Fibroblast of lung (primary cell): ENCODE data around the gene NCAM2. TPM values are rescaled to one million over a fixed set of nuclear protein-coding genes. Genes with fewer than 3 reads are reported as not detected.

Experiments
- DNase-seq, 2 donors: peaks; one replicate each; pipeline versions ENCODE4 v3.0.0 to v3.0.0-alpha.2; 2010; ENCODE audit warnings: low read depth in 2 of 2
- H2AFZ ChIP-seq: 2 replicates; pipeline ENCODE4 v1.5.1; 2012; ENCODE audit warnings: low read length, control low read depth, inconsistent platforms
- H3K27ac ChIP-seq: 2 replicates; pipeline ENCODE4 v1.5.1; 2011; ENCODE audit warnings: low read length, control low read depth; ENCODE audit not compliant: insufficient read depth
- H3K27me3 ChIP-seq: 2 replicates; pipeline ENCODE4 v1.5.1; 2011; ENCODE audit warnings: mild to moderate bottlenecking, low read length; ENCODE audit not compliant: control insufficient read depth, insufficient read depth
- H3K36me3 ChIP-seq: 2 replicates; pipeline ENCODE4 v1.5.1; 2011; ENCODE audit warnings: low read length; ENCODE audit not compliant: control insufficient read depth, insufficient read depth
- H3K4me1 ChIP-seq: 2 replicates; pipeline ENCODE4 v1.5.1; 2011; ENCODE audit warnings: low read length; ENCODE audit not compliant: control insufficient read depth, insufficient read depth; ENCODE audit errors: extremely low read depth
- H3K4me2 ChIP-seq: 2 replicates; pipeline ENCODE4 v1.5.1; 2011; ENCODE audit warnings: low read length, control low read depth; ENCODE audit not compliant: insufficient read depth; ENCODE audit errors: extremely low read depth
- H3K4me3 ChIP-seq, 4 experiments: fragments of 200-600 bp in 1 of 4; sonication (generic) in 1 of 4; replicated peaks in 1 of 4; 2 replicates each; pipeline ENCODE4 v1.5.1; 2011 to 2016; ENCODE audit warnings: low read length in 4 of 4, low read depth in 3 of 4, mild to moderate bottlenecking in 3 of 4, control low read depth in 2 of 4, inconsistent platforms in 1 of 4, mixed read lengths in 1 of 4; ENCODE audit not compliant: insufficient read depth in 1 of 4; ENCODE audit errors: control extremely low read depth in 1 of 4
- H3K79me2 ChIP-seq: 2 replicates; pipeline ENCODE4 v1.5.1; 2012; ENCODE audit warnings: mild to moderate bottlenecking, low read length, inconsistent platforms; ENCODE audit not compliant: control insufficient read depth, insufficient read depth
- H3K9ac ChIP-seq: 2 replicates; pipeline ENCODE4 v1.5.1; 2011; ENCODE audit warnings: mild to moderate bottlenecking, low read length, control low read depth; ENCODE audit not compliant: insufficient read depth
- H3K9me3 ChIP-seq: 2 replicates; pipeline ENCODE4 v1.5.1; 2012; ENCODE audit warnings: low read depth, low read length; ENCODE audit not compliant: control insufficient read depth, insufficient read depth
- H4K20me1 ChIP-seq: 2 replicates; pipeline ENCODE4 v1.5.1; 2011; ENCODE audit warnings: low read length; ENCODE audit not compliant: control insufficient read depth, insufficient read depth; ENCODE audit errors: extremely low read depth
- EZH2 ChIP-seq: IDR thresholded peaks from 2 replicates; pipeline ENCODE4 v1.5.1; 2012; ENCODE audit warnings: low read length, control low read depth, mild to moderate bottlenecking; ENCODE audit errors: missing control alignments
- polyA plus RNA-seq, 2 donors: library from polyadenylated mRNA; depleted of rRNA in 1 of 2; stranded (reverse) in 1 of 2; unstranded in 1 of 2; fragments of >200 nt; gene quantifications; 2 replicates each; pipeline ENCODE4 v1.2.1, GENCODE V29; 2011 to 2012; ENCODE audit warnings: missing spikeins in 1 of 2
- total RNA-seq: library from RNA; depleted of rRNA; stranded (reverse); fragments of >200 nt; gene quantifications from 2 replicates; pipeline ENCODE4 v1.2.1, GENCODE V29; 2014
- TF ChIP-seq, protein P1 (sequence below), 2 donors: IDR thresholded peaks in 1 of 2; conservative IDR thresholded peaks in 1 of 2; 1 replicate in 1 of 2; 2 replicates in 1 of 2; pipeline ENCODE4 v1.5.1; 2011 to 2012; ENCODE audit warnings: low read length in 2 of 2, control low read depth in 1 of 2, inconsistent platforms in 1 of 2, low read depth in 1 of 2, mild to moderate bottlenecking in 1 of 2

Gene NCAM2
- total and polyA plus RNA-seq, 2 donors (not counting 1 experiment from before 2014, with no cell fraction given), result 5.6 to 11.1 TPM

DNA sequence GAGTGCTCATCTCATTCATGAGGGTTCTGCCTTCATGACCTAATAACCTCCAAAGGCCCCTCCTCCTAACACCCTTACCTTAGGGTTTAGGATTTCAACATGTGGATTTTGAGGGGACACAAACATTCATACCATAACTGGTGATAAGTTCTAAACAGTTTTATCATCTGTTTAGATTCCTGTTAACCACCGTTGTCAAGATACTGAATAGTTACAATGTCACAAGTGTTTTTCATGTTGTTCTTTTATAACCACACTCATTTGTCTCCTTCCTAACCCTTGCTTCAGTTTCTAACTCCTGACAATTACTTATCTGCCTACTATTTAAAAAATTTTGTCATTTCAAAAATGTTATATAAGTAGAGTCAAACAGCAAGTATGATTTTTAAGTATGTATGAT is 86.0 kb downstream of the NCAM2 start:
- DNase-seq, result peak; percentile 27 to 82
- Histone ChIP-seq H3K9ac (no peak overlapping the region), H3K27ac (no peak overlapping the region), H3K27me3 (no peaks in the 10 kb centered on the region), H3K4me3 (no peak overlapping the region), H3K79me2 (no peaks in the 10 kb centered on the region), H3K4me2 (no peak overlapping the region), H3K36me3 (no peaks in the 10 kb centered on the region), H3K9me3 (no peaks in the 10 kb centered on the region), H4K20me1 (no peaks in the 10 kb centered on the region), H3K4me1 (no peaks in the 10 kb centered on the region), H2AFZ (no peak overlapping the region)
- no peak for TF ChIP-seq EZH2
- TF ChIP-seq, protein P1, sequence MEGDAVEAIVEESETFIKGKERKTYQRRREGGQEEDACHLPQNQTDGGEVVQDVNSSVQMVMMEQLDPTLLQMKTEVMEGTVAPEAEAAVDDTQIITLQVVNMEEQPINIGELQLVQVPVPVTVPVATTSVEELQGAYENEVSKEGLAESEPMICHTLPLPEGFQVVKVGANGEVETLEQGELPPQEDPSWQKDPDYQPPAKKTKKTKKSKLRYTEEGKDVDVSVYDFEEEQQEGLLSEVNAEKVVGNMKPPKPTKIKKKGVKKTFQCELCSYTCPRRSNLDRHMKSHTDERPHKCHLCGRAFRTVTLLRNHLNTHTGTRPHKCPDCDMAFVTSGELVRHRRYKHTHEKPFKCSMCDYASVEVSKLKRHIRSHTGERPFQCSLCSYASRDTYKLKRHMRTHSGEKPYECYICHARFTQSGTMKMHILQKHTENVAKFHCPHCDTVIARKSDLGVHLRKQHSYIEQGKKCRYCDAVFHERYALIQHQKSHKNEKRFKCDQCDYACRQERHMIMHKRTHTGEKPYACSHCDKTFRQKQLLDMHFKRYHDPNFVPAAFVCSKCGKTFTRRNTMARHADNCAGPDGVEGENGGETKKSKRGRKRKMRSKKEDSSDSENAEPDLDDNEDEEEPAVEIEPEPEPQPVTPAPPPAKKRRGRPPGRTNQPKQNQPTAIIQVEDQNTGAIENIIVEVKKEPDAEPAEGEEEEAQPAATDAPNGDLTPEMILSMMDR (conservative IDR thresholded peaks at IDR 0.05 in 1 of 2, IDR thresholded peaks at IDR 0.05 in 1 of 2; ENCODE audit: low read depth in 1 of 2, low read length in 2 of 2), result no peak

DNA sequence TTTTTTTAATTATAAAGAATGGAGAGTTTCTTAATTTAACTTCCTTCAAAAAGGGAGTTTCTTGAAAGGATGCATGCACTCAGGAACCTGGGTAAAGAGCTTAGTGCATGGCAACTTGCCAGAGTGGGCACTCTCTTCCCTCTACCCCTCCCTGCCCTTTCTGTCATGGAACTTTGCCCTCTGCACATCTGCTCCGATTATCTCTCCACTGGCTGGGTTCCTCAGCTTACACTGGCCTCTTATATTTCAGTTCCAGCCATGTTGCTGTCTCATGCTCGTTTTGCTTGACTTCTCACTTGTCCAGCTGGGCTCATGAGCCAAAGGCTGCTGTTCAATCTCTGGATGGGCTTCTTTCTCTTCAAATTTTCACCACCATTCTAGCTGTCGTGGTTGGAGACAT is 87.0 kb downstream of the NCAM2 start:
- H2AFZ ChIP-seq, result no peak overlapping the region
- H3K4me2 ChIP-seq, result no peak overlapping the region
- H3K27ac ChIP-seq, result no peak overlapping the region
- H3K36me3 ChIP-seq, result no peaks in the 10 kb centered on the region
- H3K79me2 ChIP-seq, result no peaks in the 10 kb centered on the region
- no peak overlapping the region for H3K4me3 ChIP-seq
- no peaks in the 10 kb centered on the region for H4K20me1 ChIP-seq
- no peak for DNase-seq
- no peaks in the 10 kb centered on the region for H3K4me1 ChIP-seq
- no peak overlapping the region for H3K9ac ChIP-seq
- H3K27me3 ChIP-seq, result no peaks in the 10 kb centered on the region
- no peaks in the 10 kb centered on the region for H3K9me3 ChIP-seq
- TF ChIP-seq EZH2, result no peak
- TF ChIP-seq, protein P1 (conservative IDR thresholded peaks at IDR 0.05 in 1 of 2, IDR thresholded peaks at IDR 0.05 in 1 of 2; ENCODE audit: low read depth in 1 of 2, low read length in 2 of 2), result no peak

DNA sequence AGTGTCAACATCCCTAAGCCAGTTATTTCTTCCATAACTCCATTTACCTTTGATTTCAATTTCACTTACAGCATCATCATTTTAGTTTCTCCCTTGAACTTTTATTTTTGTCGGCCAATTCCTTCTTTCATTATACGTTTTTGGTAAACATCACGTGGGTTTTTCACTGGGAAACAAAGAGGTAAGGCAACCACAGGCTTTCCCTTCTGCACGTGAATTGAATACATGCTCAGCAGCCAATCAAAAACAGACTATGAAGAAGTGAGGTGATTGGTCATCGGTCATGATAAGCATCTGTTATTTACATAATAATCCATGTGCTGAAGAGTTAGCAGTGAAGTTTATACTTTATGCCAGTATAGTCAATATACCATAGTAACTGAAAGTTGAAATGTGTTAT is 98.7 kb downstream of the NCAM2 start:
- H3K9ac ChIP-seq, result no peak overlapping the region
- peak overlapping the region; percentile 3 for H3K4me2 ChIP-seq
- no peaks in the 10 kb centered on the region for H3K27me3 ChIP-seq
- no peaks in the 10 kb centered on the region for H3K79me2 ChIP-seq
- peak overlapping the region in 1 of 4 experiments; percentile 26 for H3K4me3 ChIP-seq
- peak in 1 of 2 donors; percentile 25 for DNase-seq
- H3K4me1 ChIP-seq, result no peaks in the 10 kb centered on the region
- H4K20me1 ChIP-seq, result no peaks in the 10 kb centered on the region
- no peak overlapping the region for H2AFZ ChIP-seq
- H3K36me3 ChIP-seq, result no peaks in the 10 kb centered on the region
- TF ChIP-seq, protein P1 (conservative IDR thresholded peaks at IDR 0.05 in 1 of 2, IDR thresholded peaks at IDR 0.05 in 1 of 2; ENCODE audit: low read depth in 1 of 2, low read length in 2 of 2), result no peak
- no peak for TF ChIP-seq EZH2
- no peaks in the 10 kb centered on the region for H3K9me3 ChIP-seq
- H3K27ac ChIP-seq, result no peak overlapping the region
